Measurements from ENCODE around the gene SHB.

The SHB gene

GRCh38 chr9:37880916-37881479, 188.0 kb downstream of the SHB start:
- DNase-seq = no peak

GRCh38 chr9:37876376-37876775, 192.7 kb downstream of the SHB start:
- DNase-seq = no peak

GRCh38 chr9:37873955-37874354, 195.1 kb downstream of the SHB start:
- no peak for DNase-seq

GRCh38 chr9:37870799-37871176, 198.2 kb downstream of the SHB start:
- DNase-seq = no peak

GRCh38 chr9:37870081-37870798, 198.8 kb downstream of the SHB start:
- DNase-seq = no peak

Measured in femur (tissue), 1 donor.